Stimulated activated CD8-positive, alpha-beta memory T cell treated with anti-CD3 and anti-CD28 coated beads, Interleukin-15, amount 100 ng/mL, for 48 hours (primary cell): ENCODE measurements around the gene GLMN.
"Not testable (repeated sequence)": the region's sequence is repeated elsewhere in the genome, so short reads cannot be mapped to it uniquely, and the experiment has no call there.

Experiments used
- DNase-seq, 2 donors: peaks; one replicate each; pipeline ENCODE4 v3.0.0-alpha.2; 2020; ENCODE audit warnings: low read depth in 2 of 2

The GLMN gene

DNA sequence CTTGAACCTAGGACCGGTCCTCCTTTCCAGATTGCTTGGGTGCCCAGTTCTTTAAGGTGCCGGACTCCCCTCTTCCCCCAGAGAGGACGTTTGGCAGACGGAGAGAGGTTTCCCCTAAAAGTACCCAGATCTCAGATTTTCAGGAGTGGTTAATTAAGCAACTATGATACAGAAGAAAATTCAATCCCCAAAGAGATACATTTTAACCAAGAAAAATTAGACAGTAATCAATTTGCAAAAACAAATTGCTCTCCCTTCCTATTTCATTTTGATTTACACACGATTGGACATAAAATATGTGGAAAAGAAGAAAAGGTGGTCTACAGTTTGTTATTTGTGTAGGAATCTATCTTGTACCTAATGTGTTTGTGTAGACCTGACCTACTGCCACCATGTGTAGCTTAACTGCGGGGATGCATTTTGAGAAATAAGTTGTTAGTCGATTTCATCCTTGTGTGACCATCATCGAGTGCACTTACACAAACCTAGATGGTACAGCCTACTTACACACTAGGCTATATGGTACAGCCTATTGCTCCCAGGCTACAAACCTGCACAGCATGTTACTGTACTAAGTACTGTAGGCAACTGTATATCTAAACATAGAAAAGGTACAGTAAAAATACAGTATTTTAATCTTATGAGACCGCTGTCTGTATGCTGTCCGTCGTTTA, 827 bp upstream of the GLMN start:
- DNase-seq = no peak

GRCh38 chr1:92298213-92298572, 594 bp downstream of the GLMN start:
- DNase-seq = no peak

- DNase-seq = no peak
These were observed 7.3 kb downstream of the GLMN start for GRCh38 chr1:92291372-92291999.

- DNase-seq = not testable (repeated sequence)
These were observed 17.4 kb downstream of the GLMN start for GRCh38 chr1:92281411-92281810.

- DNase-seq = not testable (repeated sequence)
These were observed 19.0 kb downstream of the GLMN start for GRCh38 chr1:92279781-92280180.

DNA sequence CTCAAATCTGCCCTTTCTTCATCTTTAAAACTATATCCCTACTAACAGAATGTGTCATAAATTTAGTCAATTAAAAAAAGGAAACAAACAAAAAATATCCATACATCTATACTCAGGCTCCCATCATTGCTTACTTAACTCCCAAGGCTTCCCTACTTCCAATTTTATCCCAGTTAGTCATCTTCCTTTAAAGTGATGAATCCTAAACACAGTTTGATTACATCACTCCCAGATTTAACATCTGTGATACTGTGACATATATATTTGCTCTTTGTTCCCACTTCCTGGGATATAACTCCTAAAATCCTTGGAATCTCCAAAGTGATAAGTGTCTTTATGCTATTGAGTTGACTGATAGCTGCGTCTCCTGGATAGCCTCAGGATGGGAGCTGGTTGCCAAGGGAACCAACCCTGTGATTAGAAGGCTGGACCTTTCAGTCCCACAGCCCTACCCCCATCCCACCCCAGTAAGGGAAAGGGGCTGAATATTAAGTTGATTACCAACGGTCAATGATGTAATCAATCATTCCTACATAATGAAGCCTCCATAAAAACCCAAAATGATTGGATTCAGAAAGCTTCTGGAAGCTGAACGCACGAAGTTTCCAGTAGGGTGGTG, 21.6 kb downstream of the GLMN start:
- no peak for DNase-seq

DNA sequence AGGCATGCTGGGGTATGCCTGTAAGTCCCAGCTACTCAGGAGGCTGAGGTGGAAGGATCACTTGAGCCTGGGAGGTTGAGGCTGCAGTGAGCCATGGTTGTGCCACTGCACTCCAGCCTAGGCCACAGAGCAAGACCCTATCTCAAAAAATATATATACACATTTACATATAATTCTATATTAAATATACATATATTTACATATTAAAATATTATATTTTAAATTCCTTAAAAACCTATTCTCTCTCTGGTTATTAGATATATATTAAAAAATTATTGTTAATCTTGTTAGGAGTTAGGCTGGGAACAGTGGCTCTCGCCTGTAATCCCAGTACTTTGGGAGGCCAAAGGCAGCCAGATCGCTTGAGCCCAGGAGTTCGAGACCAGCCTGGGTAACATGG, 22.7 kb downstream of the GLMN start:
- no peak for DNase-seq

DNA sequence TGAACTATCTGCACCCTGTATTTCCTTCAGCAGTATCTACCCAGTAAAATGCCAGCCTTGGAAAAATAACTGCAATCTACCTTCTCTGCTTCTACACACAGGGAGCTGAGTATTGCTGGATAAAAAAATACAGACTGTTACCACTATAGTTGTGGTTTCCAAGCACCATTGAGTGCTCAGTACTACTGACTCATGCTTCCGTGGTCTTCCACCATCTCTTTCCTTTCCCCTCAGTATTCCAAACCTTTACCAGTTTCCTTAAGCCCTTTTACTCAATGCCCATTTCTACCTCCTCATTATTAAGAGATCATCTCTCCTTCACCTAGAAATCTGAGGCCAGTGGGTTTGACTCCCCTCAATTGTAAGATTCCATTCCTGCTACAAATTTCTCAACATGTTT, 23.8 kb downstream of the GLMN start:
- no peak for DNase-seq

DNA sequence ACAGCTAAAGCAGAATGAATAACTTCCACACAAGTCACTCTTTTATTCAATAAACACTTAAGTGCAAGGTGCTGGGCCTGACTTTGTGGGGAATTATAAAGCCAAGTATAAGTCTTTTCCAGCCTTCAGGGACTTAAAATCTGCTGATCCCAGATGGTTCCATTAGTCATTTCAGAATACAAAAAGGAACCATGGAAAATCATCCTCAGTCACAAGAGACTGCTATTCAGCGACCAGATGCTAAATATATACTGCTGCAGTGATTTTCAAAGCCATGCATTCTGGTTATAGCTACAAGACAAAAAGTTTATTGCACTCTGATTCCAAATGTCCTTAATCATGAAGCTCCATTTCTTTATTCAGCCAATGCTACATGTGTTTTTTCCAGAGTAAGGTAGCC, 25.7 kb downstream of the GLMN start:
- DNase-seq = no peak

GRCh38 chr1:92262516-92262915, 36.3 kb downstream of the GLMN start:
- no peak for DNase-seq

DNA sequence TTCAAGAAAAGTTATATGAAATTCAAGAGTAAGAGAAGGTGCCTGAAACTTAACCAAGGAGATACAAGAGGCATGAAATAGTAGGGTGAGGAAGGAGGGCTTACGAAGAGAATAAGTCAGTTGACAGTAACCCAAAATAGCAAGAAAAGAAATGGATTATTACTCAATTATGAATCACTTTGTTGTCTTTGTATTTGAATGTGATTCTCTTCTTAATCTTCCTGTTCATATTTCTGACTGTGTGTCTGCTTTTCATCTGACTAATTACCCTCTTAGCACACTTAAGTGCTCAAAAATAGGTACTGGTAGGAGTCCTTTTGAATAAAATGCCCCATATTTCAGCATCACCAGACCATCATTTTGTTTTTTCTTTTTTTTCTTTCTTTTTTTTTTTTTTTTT, 39.4 kb downstream of the GLMN start:
- DNase-seq = no peak

DNA sequence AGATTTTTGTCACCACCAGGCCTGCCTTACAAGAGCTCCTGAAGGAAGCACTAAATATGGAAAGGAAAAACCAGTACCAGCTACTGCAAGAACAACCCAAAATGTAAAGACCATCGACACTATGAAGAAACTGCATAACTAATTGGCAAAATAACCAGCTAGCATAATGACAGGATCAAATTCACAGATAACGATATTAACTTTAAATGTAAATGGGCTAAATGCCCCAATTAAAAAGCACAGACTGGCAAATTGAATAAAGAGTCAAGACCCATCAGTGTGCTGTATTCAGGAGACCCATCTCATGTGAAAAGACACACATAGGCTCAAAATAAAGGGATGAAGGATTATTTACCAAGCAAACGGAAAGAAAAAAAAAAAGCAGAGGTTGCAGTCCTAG, 44.1 kb downstream of the GLMN start:
- DNase-seq = not testable (repeated sequence)

DNA sequence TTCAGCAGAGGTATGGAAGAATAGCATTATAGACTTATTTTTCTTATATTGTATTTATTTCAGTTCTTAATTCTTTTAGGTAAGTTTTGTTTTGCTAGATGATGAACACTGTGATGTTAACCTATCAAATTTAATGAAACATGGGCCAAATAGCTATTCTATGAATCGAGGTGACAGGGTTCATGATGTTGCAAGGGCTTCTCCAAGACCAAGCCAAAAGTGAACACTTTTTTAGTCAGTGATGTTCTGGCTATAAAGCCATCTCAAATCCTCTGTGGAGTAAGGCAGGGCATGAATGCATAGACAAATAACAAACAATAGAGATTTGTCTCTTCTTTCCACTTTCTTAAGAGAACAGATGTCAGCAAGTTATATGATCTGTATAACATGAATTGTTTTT, 54.4 kb downstream of the GLMN start:
- no peak for DNase-seq

DNA sequence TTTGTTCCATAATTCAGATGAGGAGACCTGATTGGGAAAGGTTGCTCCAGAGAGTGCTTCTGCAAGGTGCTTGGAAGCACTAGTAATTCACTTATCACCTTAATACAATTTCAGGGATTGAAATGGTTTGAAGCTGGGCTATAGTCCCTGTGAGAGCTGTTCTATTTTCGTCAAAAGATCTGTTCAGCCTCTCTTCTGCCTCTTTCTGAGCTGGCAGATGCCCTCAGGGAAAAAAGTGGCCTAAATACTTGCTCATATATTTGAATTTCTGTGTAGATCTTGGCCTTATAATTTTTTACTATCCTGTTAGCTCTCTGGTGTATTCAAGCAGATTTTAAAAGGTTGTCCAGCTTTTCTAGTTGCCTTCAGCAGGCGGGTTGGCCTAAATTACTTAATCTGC, 58.8 kb downstream of the GLMN start:
- no peak for DNase-seq

GRCh38 chr1:92230736-92231135, 68.1 kb downstream of the GLMN start:
- no peak for DNase-seq

- no peak for DNase-seq
These were observed 70.4 kb downstream of the GLMN start for GRCh38 chr1:92228401-92228800.

DNA sequence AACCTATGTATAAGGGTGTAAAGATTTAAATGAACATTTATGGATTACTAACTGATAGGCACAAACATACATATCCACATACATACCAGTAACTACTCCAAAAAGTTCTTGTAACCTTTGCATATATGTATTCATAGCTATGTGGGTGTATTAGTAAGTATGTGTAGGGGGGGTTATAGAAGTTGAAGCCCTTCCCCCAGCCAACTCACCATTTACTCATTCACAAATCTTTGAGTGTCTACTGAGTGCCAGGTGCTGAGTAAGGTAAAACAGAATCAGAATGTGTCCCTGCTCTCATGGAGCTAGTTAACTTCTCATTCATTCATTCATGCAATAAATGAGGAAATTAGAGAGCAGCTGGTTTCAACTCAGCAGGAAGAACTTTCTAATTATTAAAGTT, 79.8 kb downstream of the GLMN start:
- DNase-seq = no peak

- DNase-seq = no peak
These were observed 80.2 kb downstream of the GLMN start for GRCh38 chr1:92218559-92218958.

DNA sequence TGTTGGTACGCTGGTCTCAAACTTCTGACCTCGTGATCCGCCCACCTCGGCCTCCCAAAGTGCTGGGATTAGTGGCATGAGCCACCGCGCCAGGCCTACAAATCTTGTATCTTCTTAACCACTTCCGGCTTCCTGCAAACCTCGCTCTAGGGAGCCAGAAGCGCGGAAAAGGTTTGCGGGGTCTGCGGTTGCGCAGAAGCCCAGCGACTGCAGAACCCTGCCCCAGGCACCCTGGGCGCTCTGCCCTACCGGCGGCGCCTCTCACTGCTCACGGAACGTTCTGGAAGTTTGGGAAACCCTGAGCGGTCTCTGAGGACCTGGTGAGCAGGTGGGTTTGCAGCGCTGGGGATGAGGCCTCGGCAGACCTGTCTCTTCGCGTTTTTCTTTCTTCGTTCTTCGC, 81.1 kb downstream of the GLMN start, which contains the start of gene C1orf146:
C1orf146 (plus strand) TSS at position 195 of the 400 bp plus-strand sequence. CDS start 13,506 bp downstream, outside the sequence.
- DNase-seq = no peak

DNA sequence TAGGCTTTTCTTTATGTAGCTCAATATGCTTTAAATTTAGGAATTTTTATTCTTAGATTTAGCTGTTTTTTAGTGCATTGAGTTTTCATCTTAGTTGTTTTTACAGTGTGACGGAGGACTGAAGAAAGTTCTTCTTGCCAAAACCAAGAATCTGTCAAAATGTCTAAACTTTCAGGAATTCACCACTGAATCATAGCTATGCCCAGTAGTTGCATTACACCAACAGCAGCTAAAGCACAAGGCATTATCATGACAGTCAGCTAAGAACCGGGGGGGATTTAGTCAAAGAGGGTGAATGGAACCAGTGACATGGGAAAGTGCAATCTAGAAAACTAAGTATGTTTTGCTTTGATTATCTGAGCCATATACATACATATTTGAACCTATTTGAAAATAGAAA, 87.6 kb downstream of the GLMN start:
- DNase-seq = no peak

- no peak for DNase-seq
These were observed 88.1 kb downstream of the GLMN start for GRCh38 chr1:92210701-92211100.

GRCh38 chr1:92203105-92203504, 95.7 kb downstream of the GLMN start:
- no peak for DNase-seq

DNA sequence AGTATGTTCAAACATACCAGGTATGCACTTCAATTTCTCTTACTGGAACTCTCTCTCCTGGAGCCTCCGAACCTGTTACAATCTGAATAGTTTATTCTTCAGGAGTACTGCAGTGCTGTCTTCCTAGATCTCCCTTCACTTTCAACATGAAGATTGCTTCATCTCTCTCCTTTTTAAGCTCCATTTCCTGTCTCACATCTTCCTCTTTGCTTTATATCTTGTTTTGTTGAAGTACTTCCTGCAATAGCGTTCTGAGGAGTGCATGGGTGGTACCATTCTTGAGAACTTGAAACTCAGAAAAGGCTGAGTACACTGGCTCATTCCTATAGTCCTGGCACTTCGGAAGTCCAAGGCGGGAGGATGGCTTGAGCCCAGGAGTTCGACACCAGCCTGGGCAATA, 96.8 kb downstream of the GLMN start:
- no peak for DNase-seq
